Measurements from ENCODE around the gene DMWD. TPM values are rescaled to one million over a fixed set of nuclear protein-coding genes. Genes with fewer than 3 reads are reported as not detected.

Gene DMWD
- total and polyA plus RNA-seq, 2 of the 13 experiments (the other 11 are each of a cell fraction or from before 2014, with no cell fraction given): 10.3 to 14.9 TPM

DNA sequence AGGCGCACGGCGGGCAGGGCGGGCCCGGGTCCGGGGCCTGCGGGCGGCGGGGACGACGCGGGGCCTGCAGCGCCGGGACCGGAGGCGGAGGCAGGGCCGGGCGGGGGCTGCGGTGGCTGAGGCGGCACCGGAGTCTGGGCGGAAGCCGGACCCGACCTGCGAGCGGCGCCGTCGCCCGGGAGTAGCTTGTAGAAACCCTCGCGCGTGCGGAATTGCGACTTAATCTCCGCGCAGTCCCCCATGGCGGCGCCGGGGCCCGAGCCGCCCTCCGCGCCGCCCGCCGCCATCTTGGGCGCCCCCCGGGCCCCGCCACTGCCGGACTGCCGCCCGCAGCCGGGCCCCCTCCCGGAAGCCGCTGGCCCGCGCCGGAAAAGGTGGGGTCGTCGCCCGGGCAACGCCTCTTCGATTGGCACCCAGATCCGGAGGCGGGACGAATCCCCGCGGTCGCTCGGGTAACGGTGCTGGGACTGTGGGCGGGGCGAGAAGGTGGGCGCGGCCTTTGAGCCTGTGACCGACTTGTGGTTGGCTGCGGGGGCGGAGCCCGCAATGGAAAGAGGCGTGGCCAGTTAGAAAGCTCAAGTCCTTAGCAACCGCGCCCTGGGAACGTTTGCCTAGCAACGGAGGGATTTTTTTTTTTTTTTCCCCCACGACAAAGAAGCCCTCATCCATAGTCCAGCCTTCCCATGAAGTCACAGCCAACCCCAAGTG, at the start of gene DMWD (continued):
- TF ChIP-seq SMAD3 (CRISPR knock-in tag; IDR thresholded peaks at IDR 0.05) (no peak), ZNF557 (CRISPR knock-in tag; IDR thresholded peaks at IDR 0.05) (no peak), SUZ12 (IDR thresholded peaks at IDR 0.05; ENCODE audit: low read depth, low read length) (no peak), RFXANK (CRISPR knock-in tag; IDR thresholded peaks at IDR 0.05) (no peak), MBD4 (IDR thresholded peaks at IDR 0.05; ENCODE audit: borderline replicate concordance, low read length) (no peak), ASH2L (IDR thresholded peaks at IDR 0.05; ENCODE audit: insufficient read length, low read depth, low read length) (peak; percentile 27), MTA1 (CRISPR knock-in tag; IDR thresholded peaks at IDR 0.05; ENCODE audit: borderline replicate concordance) (no peak), KMT2B (CRISPR knock-in tag; IDR thresholded peaks at IDR 0.05) (0 out of 2 replicates have a peak, but pooled peaks have one; percentile 20), ZMYM3 (CRISPR knock-in tag; IDR thresholded peaks at IDR 0.05) (no peak), POLR2A (IDR thresholded peaks at IDR 0.05; ENCODE audit: insufficient read depth in 1 of 2, low read depth in 2 of 2, low read length in 2 of 2) (peak; percentile 64 to 76), ZNF253 (CRISPR knock-in tag; IDR thresholded peaks at IDR 0.05; ENCODE audit: borderline replicate concordance) (no peak), KDM2A (CRISPR knock-in tag; IDR thresholded peaks at IDR 0.05; ENCODE audit: borderline replicate concordance, low read depth) (no peak), ZNF136 (CRISPR knock-in tag; IDR thresholded peaks at IDR 0.05; ENCODE audit: low read depth) (no peak), STAT5B (CRISPR knock-in tag; IDR thresholded peaks at IDR 0.05) (no peak), SOX5 (CRISPR knock-in tag; IDR thresholded peaks at IDR 0.05; ENCODE audit: borderline replicate concordance) (no peak), JUND (CRISPR knock-in tag; IDR thresholded peaks at IDR 0.05) (no peak), PLRG1 (conservative IDR thresholded peaks at IDR 0.05) (no peak)
- TF ChIP-seq, protein P1, sequence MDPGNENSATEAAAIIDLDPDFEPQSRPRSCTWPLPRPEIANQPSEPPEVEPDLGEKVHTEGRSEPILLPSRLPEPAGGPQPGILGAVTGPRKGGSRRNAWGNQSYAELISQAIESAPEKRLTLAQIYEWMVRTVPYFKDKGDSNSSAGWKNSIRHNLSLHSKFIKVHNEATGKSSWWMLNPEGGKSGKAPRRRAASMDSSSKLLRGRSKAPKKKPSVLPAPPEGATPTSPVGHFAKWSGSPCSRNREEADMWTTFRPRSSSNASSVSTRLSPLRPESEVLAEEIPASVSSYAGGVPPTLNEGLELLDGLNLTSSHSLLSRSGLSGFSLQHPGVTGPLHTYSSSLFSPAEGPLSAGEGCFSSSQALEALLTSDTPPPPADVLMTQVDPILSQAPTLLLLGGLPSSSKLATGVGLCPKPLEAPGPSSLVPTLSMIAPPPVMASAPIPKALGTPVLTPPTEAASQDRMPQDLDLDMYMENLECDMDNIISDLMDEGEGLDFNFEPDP (CRISPR knock-in tag; conservative IDR thresholded peaks at IDR 0.05): no peak
- TF ChIP-seq, protein P2, sequence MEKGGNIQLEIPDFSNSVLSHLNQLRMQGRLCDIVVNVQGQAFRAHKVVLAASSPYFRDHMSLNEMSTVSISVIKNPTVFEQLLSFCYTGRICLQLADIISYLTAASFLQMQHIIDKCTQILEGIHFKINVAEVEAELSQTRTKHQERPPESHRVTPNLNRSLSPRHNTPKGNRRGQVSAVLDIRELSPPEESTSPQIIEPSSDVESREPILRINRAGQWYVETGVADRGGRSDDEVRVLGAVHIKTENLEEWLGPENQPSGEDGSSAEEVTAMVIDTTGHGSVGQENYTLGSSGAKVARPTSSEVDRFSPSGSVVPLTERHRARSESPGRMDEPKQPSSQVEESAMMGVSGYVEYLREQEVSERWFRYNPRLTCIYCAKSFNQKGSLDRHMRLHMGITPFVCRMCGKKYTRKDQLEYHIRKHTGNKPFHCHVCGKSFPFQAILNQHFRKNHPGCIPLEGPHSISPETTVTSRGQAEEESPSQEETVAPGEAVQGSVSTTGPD (CRISPR knock-in tag; IDR thresholded peaks at IDR 0.05): no peak
- TF ChIP-seq, protein P3, sequence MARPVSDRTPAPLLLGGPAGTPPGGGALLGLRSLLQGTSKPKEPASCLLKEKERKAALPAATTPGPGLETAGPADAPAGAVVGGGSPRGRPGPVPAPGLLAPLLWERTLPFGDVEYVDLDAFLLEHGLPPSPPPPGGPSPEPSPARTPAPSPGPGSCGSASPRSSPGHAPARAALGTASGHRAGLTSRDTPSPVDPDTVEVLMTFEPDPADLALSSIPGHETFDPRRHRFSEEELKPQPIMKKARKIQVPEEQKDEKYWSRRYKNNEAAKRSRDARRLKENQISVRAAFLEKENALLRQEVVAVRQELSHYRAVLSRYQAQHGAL (CRISPR knock-in tag; IDR thresholded peaks at IDR 0.05; ENCODE audit: not compliant biosample characterization): no peak
- TF ChIP-seq, protein P4, sequence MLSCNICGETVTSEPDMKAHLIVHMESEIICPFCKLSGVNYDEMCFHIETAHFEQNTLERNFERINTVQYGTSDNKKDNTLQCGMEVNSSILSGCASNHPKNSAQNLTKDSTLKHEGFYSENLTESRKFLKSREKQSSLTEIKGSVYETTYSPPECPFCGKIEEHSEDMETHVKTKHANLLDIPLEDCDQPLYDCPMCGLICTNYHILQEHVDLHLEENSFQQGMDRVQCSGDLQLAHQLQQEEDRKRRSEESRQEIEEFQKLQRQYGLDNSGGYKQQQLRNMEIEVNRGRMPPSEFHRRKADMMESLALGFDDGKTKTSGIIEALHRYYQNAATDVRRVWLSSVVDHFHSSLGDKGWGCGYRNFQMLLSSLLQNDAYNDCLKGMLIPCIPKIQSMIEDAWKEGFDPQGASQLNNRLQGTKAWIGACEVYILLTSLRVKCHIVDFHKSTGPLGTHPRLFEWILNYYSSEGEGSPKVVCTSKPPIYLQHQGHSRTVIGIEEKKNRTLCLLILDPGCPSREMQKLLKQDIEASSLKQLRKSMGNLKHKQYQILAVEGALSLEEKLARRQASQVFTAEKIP (CRISPR knock-in tag; IDR thresholded peaks at IDR 0.05; ENCODE audit: borderline replicate concordance): no peak
- TF ChIP-seq, protein P5, sequence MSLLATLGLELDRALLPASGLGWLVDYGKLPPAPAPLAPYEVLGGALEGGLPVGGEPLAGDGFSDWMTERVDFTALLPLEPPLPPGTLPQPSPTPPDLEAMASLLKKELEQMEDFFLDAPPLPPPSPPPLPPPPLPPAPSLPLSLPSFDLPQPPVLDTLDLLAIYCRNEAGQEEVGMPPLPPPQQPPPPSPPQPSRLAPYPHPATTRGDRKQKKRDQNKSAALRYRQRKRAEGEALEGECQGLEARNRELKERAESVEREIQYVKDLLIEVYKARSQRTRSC (CRISPR knock-in tag; IDR thresholded peaks at IDR 0.05; ENCODE audit: low read depth): no peak
- TF ChIP-seq, protein P6, sequence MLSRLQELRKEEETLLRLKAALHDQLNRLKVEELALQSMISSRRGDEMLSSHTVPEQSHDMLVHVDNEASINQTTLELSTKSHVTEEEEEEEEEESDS (CRISPR knock-in tag; IDR thresholded peaks at IDR 0.05; ENCODE audit: borderline replicate concordance): no peak
- TF ChIP-seq, protein P7, sequence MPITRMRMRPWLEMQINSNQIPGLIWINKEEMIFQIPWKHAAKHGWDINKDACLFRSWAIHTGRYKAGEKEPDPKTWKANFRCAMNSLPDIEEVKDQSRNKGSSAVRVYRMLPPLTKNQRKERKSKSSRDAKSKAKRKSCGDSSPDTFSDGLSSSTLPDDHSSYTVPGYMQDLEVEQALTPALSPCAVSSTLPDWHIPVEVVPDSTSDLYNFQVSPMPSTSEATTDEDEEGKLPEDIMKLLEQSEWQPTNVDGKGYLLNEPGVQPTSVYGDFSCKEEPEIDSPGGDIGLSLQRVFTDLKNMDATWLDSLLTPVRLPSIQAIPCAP (CRISPR knock-in tag; IDR thresholded peaks at IDR 0.05; ENCODE audit: low read depth): no peak
